IMR-90 (cell line): ENCODE results near the gene CKAP2L.

Source experiments
- BHLHE40 ChIP-seq: fragments of 150-350 bp; IDR thresholded peaks from 2 replicates; pipeline ENCODE4 v1.6.1; 2016; ENCODE audit warnings: mild to moderate bottlenecking, low read depth, low read length
- CEBPB ChIP-seq: IDR thresholded peaks from 2 replicates; pipeline ENCODE4 v1.6.1; 2012; ENCODE audit warnings: low read depth, low read length, improper control_type of control experiment
- CHD1 ChIP-seq: IDR thresholded peaks from 2 replicates; pipeline ENCODE4 v1.6.1; 2012; ENCODE audit warnings: low read depth, low read length, improper control_type of control experiment
- FOS ChIP-seq: fragments of 150-350 bp; IDR thresholded peaks from 2 replicates; pipeline ENCODE4 v1.6.1; 2016; ENCODE audit warnings: low read depth, low read length
- MAFK ChIP-seq: IDR thresholded peaks from 2 replicates; pipeline ENCODE4 v1.6.1; 2012; ENCODE audit warnings: low read depth, low read length, improper control_type of control experiment
- MAZ ChIP-seq: IDR thresholded peaks from 2 replicates; pipeline ENCODE4 v1.6.1; 2012; ENCODE audit warnings: low read depth, mild to moderate bottlenecking, low read length, improper control_type of control experiment, moderate library complexity, borderline replicate concordance
- MXI1 ChIP-seq: IDR thresholded peaks from 2 replicates; pipeline ENCODE4 v1.6.1; 2012; ENCODE audit warnings: low read depth, mild to moderate bottlenecking, low read length, moderate library complexity, borderline replicate concordance
- POLR2A ChIP-seq: IDR thresholded peaks from 2 replicates; pipeline ENCODE4 v1.6.1; 2012; ENCODE audit warnings: mild to moderate bottlenecking, low read depth, low read length
- RAD21 ChIP-seq: IDR thresholded peaks from 2 replicates; pipeline ENCODE4 v1.6.1; 2012; ENCODE audit warnings: low read length, improper control_type of control experiment
- RCOR1 ChIP-seq: IDR thresholded peaks from 2 replicates; pipeline ENCODE4 v1.6.1; 2012; ENCODE audit warnings: mild to moderate bottlenecking, low read length, improper control_type of control experiment; ENCODE audit not compliant: insufficient replicate concordance
- SMC3 ChIP-seq: fragments of 150-350 bp; IDR thresholded peaks from 2 replicates; pipeline ENCODE4 v1.6.1; 2016; ENCODE audit warnings: low read depth, mild to moderate bottlenecking, antibody characterized with exemption, low read length, moderate library complexity
- TF ChIP-seq, protein P1 (sequence below): conservative IDR thresholded peaks from 2 replicates; pipeline ENCODE4 v1.5.1; 2012; ENCODE audit warnings: mild to moderate bottlenecking, low read depth, low read length, improper control_type of control experiment
- TF ChIP-seq, protein P2 (sequence below): fragments of 150-350 bp; IDR thresholded peaks from 2 replicates; pipeline ENCODE4 v1.6.1; 2017; ENCODE audit warnings: mild to moderate bottlenecking, antibody characterized with exemption, low read length, low read depth

DNA sequence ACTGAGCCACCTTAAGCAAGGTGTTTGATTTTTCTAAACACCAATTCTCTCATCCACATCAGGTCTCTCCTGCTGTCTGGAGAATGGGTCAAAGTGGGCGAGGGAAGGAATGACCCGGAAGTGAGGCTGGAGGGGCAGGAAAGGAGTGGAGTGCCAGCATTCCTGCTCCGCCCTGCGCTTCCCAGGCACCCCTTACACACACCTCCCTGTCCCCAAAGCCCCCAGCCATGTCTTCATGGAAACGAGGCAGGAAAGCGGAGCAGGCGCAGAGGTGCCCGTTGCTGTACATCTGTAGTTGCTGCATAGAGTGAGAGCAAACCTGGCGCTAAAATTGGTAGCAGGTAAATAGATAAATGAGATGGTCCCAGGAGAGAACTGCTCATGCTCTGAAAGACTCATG lies 70.8 kb downstream of the CKAP2L start:
- TF ChIP-seq, protein P1, sequence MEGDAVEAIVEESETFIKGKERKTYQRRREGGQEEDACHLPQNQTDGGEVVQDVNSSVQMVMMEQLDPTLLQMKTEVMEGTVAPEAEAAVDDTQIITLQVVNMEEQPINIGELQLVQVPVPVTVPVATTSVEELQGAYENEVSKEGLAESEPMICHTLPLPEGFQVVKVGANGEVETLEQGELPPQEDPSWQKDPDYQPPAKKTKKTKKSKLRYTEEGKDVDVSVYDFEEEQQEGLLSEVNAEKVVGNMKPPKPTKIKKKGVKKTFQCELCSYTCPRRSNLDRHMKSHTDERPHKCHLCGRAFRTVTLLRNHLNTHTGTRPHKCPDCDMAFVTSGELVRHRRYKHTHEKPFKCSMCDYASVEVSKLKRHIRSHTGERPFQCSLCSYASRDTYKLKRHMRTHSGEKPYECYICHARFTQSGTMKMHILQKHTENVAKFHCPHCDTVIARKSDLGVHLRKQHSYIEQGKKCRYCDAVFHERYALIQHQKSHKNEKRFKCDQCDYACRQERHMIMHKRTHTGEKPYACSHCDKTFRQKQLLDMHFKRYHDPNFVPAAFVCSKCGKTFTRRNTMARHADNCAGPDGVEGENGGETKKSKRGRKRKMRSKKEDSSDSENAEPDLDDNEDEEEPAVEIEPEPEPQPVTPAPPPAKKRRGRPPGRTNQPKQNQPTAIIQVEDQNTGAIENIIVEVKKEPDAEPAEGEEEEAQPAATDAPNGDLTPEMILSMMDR = no peak
- no peak for TF ChIP-seq SMC3
- no peak for TF ChIP-seq MXI1
- TF ChIP-seq POLR2A = no peak
- TF ChIP-seq RCOR1 = no peak
- no peak for TF ChIP-seq CEBPB
- TF ChIP-seq RAD21 = no peak
- TF ChIP-seq BHLHE40 = no peak
- TF ChIP-seq MAZ = no peak
- TF ChIP-seq CHD1 = no peak
- TF ChIP-seq MAFK = no peak
- TF ChIP-seq, protein P2, sequence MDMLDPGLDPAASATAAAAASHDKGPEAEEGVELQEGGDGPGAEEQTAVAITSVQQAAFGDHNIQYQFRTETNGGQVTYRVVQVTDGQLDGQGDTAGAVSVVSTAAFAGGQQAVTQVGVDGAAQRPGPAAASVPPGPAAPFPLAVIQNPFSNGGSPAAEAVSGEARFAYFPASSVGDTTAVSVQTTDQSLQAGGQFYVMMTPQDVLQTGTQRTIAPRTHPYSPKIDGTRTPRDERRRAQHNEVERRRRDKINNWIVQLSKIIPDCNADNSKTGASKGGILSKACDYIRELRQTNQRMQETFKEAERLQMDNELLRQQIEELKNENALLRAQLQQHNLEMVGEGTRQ = no peak
- no peak for TF ChIP-seq FOS
